ENCODE data around the gene IFITM1.
"Not testable (repeated sequence)": the region's sequence is repeated elsewhere in the genome, so short reads cannot be mapped to it uniquely, and the experiment has no call there.

DNA sequence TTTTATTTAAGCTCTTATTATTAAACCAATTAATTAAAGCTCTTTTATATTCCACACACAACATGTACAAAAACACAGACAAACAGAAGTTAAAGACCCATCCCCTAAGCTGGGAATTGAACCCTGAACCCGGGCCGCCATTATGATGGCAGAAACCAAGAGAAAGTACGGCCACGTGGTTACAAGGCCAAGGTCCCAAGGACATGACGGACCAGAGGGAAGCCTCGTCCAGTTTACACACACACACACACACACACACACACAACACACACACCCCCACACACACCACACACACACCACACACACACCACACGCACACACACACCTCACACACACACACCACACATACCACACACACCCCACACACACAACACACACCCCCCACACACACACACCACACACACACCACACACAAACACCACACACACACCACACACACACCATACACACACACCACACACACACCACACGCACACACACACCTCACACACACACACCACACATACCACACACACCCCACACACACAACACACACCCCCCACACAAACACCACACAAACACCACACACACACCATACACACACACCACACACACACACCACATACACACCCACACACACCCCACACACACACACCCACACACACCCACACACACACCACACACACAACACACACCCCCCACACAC, 35.6 kb downstream of the IFITM1 start:
- TF ChIP-seq, protein P1, sequence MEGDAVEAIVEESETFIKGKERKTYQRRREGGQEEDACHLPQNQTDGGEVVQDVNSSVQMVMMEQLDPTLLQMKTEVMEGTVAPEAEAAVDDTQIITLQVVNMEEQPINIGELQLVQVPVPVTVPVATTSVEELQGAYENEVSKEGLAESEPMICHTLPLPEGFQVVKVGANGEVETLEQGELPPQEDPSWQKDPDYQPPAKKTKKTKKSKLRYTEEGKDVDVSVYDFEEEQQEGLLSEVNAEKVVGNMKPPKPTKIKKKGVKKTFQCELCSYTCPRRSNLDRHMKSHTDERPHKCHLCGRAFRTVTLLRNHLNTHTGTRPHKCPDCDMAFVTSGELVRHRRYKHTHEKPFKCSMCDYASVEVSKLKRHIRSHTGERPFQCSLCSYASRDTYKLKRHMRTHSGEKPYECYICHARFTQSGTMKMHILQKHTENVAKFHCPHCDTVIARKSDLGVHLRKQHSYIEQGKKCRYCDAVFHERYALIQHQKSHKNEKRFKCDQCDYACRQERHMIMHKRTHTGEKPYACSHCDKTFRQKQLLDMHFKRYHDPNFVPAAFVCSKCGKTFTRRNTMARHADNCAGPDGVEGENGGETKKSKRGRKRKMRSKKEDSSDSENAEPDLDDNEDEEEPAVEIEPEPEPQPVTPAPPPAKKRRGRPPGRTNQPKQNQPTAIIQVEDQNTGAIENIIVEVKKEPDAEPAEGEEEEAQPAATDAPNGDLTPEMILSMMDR (IDR thresholded peaks at IDR 0.05; ENCODE audit: low read depth, low read length, missing input control) = not testable (repeated sequence)
- TF ChIP-seq, protein P2, sequence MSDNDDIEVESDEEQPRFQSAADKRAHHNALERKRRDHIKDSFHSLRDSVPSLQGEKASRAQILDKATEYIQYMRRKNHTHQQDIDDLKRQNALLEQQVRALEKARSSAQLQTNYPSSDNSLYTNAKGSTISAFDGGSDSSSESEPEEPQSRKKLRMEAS (IDR thresholded peaks at IDR 0.05) = not testable (repeated sequence)
- TF ChIP-seq GABPA (IDR thresholded peaks at IDR 0.05 in 1 of 2, conservative IDR thresholded peaks at IDR 0.05 in 1 of 2); YY1 (IDR thresholded peaks at IDR 0.05); TAF1 (conservative IDR thresholded peaks at IDR 0.05); JUND (IDR thresholded peaks at IDR 0.05); RAD21 (IDR thresholded peaks at IDR 0.05); HNF4A (conservative IDR thresholded peaks at IDR 0.05); NR2F2 (IDR thresholded peaks at IDR 0.05); SP1 (IDR thresholded peaks at IDR 0.05): not testable (repeated sequence)
- TF ChIP-seq, protein P3, sequence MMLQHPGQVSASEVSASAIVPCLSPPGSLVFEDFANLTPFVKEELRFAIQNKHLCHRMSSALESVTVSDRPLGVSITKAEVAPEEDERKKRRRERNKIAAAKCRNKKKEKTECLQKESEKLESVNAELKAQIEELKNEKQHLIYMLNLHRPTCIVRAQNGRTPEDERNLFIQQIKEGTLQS (IDR thresholded peaks at IDR 0.05) = not testable (repeated sequence)
- TF ChIP-seq, protein P4, sequence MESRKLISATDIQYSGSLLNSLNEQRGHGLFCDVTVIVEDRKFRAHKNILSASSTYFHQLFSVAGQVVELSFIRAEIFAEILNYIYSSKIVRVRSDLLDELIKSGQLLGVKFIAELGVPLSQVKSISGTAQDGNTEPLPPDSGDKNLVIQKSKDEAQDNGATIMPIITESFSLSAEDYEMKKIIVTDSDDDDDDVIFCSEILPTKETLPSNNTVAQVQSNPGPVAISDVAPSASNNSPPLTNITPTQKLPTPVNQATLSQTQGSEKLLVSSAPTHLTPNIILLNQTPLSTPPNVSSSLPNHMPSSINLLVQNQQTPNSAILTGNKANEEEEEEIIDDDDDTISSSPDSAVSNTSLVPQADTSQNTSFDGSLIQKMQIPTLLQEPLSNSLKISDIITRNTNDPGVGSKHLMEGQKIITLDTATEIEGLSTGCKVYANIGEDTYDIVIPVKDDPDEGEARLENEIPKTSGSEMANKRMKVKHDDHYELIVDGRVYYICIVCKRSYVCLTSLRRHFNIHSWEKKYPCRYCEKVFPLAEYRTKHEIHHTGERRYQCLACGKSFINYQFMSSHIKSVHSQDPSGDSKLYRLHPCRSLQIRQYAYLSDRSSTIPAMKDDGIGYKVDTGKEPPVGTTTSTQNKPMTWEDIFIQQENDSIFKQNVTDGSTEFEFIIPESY (IDR thresholded peaks at IDR 0.05) = not testable (repeated sequence)
- TF ChIP-seq, protein P5, sequence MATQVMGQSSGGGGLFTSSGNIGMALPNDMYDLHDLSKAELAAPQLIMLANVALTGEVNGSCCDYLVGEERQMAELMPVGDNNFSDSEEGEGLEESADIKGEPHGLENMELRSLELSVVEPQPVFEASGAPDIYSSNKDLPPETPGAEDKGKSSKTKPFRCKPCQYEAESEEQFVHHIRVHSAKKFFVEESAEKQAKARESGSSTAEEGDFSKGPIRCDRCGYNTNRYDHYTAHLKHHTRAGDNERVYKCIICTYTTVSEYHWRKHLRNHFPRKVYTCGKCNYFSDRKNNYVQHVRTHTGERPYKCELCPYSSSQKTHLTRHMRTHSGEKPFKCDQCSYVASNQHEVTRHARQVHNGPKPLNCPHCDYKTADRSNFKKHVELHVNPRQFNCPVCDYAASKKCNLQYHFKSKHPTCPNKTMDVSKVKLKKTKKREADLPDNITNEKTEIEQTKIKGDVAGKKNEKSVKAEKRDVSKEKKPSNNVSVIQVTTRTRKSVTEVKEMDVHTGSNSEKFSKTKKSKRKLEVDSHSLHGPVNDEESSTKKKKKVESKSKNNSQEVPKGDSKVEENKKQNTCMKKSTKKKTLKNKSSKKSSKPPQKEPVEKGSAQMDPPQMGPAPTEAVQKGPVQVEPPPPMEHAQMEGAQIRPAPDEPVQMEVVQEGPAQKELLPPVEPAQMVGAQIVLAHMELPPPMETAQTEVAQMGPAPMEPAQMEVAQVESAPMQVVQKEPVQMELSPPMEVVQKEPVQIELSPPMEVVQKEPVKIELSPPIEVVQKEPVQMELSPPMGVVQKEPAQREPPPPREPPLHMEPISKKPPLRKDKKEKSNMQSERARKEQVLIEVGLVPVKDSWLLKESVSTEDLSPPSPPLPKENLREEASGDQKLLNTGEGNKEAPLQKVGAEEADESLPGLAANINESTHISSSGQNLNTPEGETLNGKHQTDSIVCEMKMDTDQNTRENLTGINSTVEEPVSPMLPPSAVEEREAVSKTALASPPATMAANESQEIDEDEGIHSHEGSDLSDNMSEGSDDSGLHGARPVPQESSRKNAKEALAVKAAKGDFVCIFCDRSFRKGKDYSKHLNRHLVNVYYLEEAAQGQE (IDR thresholded peaks at IDR 0.05) = not testable (repeated sequence)
